ENCODE measurements around the gene GRHL3.

DNA sequence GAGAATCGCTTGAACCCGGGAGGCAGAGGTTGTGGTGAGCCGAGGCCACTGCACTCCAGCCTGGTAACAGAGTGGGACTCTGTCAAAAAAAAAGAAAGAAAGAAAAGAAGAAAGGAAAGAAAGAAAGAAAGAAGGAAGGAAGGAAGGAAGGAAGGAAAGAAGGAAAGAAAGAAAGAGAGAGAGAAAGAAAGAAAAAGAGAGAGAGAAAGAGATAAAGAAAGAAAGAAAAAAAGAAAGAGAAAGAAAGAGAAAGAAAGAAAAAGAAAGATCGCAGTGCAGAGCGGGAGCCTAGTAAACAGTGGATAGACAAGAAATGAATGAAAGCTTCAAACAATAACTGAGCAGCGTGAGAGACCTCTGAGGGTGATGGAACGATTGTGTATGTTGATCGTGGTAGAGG lies 20.6 kb upstream of the GRHL3 start:
- TF ChIP-seq EZH2phosphoT487 (IDR thresholded peaks at IDR 0.05; ENCODE audit: low read depth, severe bottlenecking, unreplicated experiment) (no peak), EZH2 (IDR thresholded peaks at IDR 0.05; ENCODE audit: borderline replicate concordance) (no peak)
- TF ChIP-seq, protein P1, sequence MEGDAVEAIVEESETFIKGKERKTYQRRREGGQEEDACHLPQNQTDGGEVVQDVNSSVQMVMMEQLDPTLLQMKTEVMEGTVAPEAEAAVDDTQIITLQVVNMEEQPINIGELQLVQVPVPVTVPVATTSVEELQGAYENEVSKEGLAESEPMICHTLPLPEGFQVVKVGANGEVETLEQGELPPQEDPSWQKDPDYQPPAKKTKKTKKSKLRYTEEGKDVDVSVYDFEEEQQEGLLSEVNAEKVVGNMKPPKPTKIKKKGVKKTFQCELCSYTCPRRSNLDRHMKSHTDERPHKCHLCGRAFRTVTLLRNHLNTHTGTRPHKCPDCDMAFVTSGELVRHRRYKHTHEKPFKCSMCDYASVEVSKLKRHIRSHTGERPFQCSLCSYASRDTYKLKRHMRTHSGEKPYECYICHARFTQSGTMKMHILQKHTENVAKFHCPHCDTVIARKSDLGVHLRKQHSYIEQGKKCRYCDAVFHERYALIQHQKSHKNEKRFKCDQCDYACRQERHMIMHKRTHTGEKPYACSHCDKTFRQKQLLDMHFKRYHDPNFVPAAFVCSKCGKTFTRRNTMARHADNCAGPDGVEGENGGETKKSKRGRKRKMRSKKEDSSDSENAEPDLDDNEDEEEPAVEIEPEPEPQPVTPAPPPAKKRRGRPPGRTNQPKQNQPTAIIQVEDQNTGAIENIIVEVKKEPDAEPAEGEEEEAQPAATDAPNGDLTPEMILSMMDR (IDR thresholded peaks at IDR 0.05; ENCODE audit: poor library complexity), result no peak

Data from hepatocyte (in vitro differentiated cells).